Measurements from ENCODE around the gene NCK1. TPM values are rescaled to one million over a fixed set of nuclear protein-coding genes. Genes with fewer than 3 reads are reported as not detected.

NCK1 gene
- total RNA-seq, 1 donor from 2014 or later, result 23.8 TPM

GRCh38 chr3:136903899-136904298 is 41.9 kb downstream of the NCK1 start:
- Mint-ChIP-seq H3K27me3 (no peaks in the 10 kb centered on the region), H3K4me3 (ENCODE audit: low read depth) (no peak overlapping the region), H3K36me3 (ENCODE audit: insufficient read depth) (peaks cover 29% of the 10 kb centered on the region), H3K4me1 (ENCODE audit: low read depth) (peaks cover 24% of the 10 kb centered on the region), H3K27ac (no peak overlapping the region), H3K9me3 (ENCODE audit: low read depth) (peaks cover 34% of the 10 kb centered on the region)
- no peak for DNase-seq (ENCODE audit: low spot score, unreplicated experiment)
- TF ChIP-seq CTCF (IDR thresholded peaks at IDR 0.05; ENCODE audit: unreplicated experiment), result no peak

GRCh38 chr3:136904746-136905145 is 42.7 kb downstream of the NCK1 start:
- Mint-ChIP-seq H3K9me3 (ENCODE audit: low read depth) (peaks cover 34% of the 10 kb centered on the region), H3K36me3 (ENCODE audit: insufficient read depth) (peaks cover 27% of the 10 kb centered on the region), H3K4me3 (ENCODE audit: low read depth) (no peak overlapping the region), H3K4me1 (ENCODE audit: low read depth) (peaks cover 23% of the 10 kb centered on the region), H3K27me3 (no peaks in the 10 kb centered on the region), H3K27ac (no peak overlapping the region)
- TF ChIP-seq CTCF (IDR thresholded peaks at IDR 0.05; ENCODE audit: unreplicated experiment), result no peak
- no peak for DNase-seq (ENCODE audit: low spot score, unreplicated experiment)

- no peak for TF ChIP-seq CTCF (IDR thresholded peaks at IDR 0.05; ENCODE audit: unreplicated experiment)
- H3K27me3 Mint-ChIP-seq, result no peaks in the 10 kb centered on the region
- peaks cover 22% of the 10 kb centered on the region for H3K36me3 Mint-ChIP-seq (ENCODE audit: insufficient read depth)
- H3K4me1 Mint-ChIP-seq (ENCODE audit: low read depth), result peaks cover 25% of the 10 kb centered on the region
- no peak overlapping the region for H3K27ac Mint-ChIP-seq
- no peak overlapping the region for H3K4me3 Mint-ChIP-seq (ENCODE audit: low read depth)
- DNase-seq (ENCODE audit: low spot score, unreplicated experiment), result no peak
- peaks cover 28% of the 10 kb centered on the region for H3K9me3 Mint-ChIP-seq (ENCODE audit: low read depth)
These were observed 43.5 kb downstream of the NCK1 start for GRCh38 chr3:136905549-136905948.

- Mint-ChIP-seq H3K4me1 (ENCODE audit: low read depth) (peaks cover 17% of the 10 kb centered on the region), H3K9me3 (ENCODE audit: low read depth) (peaks cover 23% of the 10 kb centered on the region)
These were observed 44.7 kb downstream of the NCK1 start for GRCh38 chr3:136906725-136907124.

GRCh38 chr3:136908297-136908696 is 46.3 kb downstream of the NCK1 start:
- Mint-ChIP-seq H3K27ac (no peak overlapping the region), H3K36me3 (ENCODE audit: insufficient read depth) (peaks cover 22% of the 10 kb centered on the region), H3K4me3 (ENCODE audit: low read depth) (no peak overlapping the region), H3K27me3 (no peaks in the 10 kb centered on the region), H3K9me3 (ENCODE audit: low read depth) (peaks cover 22% of the 10 kb centered on the region), H3K4me1 (ENCODE audit: low read depth) (peaks cover 14% of the 10 kb centered on the region)
- no peak for TF ChIP-seq CTCF (IDR thresholded peaks at IDR 0.05; ENCODE audit: unreplicated experiment)
- DNase-seq (ENCODE audit: low spot score, unreplicated experiment), result no peak

More at GRCh38 chr3:136906725-136907124, 44.7 kb downstream of the NCK1 start:
- no peak overlapping the region for H3K4me3 Mint-ChIP-seq (ENCODE audit: low read depth)
- peaks cover 19% of the 10 kb centered on the region for H3K36me3 Mint-ChIP-seq (ENCODE audit: insufficient read depth)
- H3K27ac Mint-ChIP-seq, result no peak overlapping the region
- no peak for TF ChIP-seq CTCF (IDR thresholded peaks at IDR 0.05; ENCODE audit: unreplicated experiment)
- no peak for DNase-seq (ENCODE audit: low spot score, unreplicated experiment)
- H3K27me3 Mint-ChIP-seq, result no peaks in the 10 kb centered on the region
